GM12891 (cell line): ENCODE results near the gene TCEAL5.
"Not testable (repeated sequence)": the region's sequence is repeated elsewhere in the genome, so short reads cannot be mapped to it uniquely, and the experiment has no call there.

Experiments
- POLR2A ChIP-seq: IDR thresholded peaks from 2 replicates; pipeline ENCODE4 v1.6.1; 2011; ENCODE audit warnings: low read depth, low read length, control low read depth
- POLR2AphosphoS5 ChIP-seq: IDR thresholded peaks from 2 replicates; pipeline ENCODE4 v1.6.1; 2011; ENCODE audit warnings: low read depth, low read length, control low read depth
- TAF1 ChIP-seq: IDR thresholded peaks from 2 replicates; pipeline ENCODE4 v1.6.1; 2011; ENCODE audit warnings: low read depth, low read length, control low read depth

GRCh38 chrX:103225918-103226317 lies 50.6 kb downstream of the TCEAL5 start:
- TF ChIP-seq POLR2A, POLR2AphosphoS5, TAF1: not testable (repeated sequence)
